HG03565 (cell line): ENCODE measurements around the gene TSPYL4.

Source experiments
- ATAC-seq: cut with Tn5 transposase; IDR thresholded peaks from one replicate; pipeline ENCODE4 v1.9.1; 2021; ENCODE audit warnings: mild to moderate bottlenecking, moderate library complexity; ENCODE audit not compliant: unreplicated experiment

Gene TSPYL4

DNA sequence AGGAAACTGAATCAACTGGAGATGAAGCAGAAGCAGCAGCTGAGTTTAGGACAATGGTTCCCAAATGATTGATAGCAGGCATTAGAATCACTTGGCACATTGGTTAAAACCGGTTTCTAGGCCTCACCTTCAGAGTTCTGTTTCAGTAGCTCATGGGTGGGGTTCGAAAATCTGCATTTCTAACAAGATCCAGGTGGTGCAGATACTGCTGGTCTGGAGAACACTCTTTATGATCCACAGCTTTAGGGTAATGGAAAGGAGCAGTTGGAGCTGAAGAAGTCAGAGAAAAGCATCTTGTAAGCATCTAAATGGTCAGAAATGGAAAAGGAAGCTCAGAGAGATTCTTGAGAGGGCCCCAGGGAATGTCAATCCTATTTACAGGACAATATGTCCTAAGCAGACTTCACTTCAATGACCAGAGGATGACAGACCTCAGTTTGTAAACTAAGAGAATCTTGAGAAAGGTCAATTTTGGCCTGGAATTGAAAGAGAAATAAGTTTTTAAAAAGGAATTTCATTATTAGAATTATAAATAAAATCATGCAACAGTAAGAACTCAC, 17.4 kb upstream of the TSPYL4 start:
- ATAC-seq = no peak

DNA sequence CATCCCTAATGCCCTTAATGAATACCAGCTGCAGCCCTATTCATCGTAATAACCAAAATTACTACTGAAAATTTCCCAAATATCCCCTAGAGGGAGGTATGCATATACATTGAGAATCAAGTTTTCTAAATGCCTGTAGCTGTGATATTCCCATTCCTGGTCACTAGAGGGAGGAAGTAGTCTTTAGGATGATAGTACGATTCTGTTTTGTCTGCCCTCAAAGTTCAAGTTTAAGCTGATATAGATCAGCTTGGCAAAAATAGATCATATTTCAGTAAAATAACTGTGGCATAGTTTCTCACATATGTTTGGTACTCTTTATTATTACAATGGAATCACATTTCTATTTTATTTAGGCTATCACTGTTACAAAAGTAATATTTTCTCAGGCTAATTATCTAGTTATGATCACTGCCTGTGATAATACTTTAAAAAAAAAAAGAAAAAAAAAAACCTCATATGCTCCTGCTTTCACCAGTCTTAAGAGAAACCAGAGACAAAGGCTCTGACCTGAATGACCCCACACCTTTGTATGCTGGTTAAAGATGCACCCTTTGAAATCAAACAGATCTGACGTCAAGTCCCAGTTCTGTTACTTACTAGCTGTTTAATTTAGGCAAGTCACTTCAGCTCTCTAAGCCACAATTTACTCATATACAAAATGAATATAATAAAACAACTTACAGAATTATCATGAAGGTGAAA, 14.9 kb upstream of the TSPYL4 start:
- ATAC-seq = peak; percentile 86

- peak; percentile 4 for ATAC-seq
Observed at GRCh38 chr6:116267836-116268588, 14.1 kb upstream of the TSPYL4 start.

GRCh38 chr6:116266803-116267202, 12.9 kb upstream of the TSPYL4 start:
- ATAC-seq = no peak

DNA sequence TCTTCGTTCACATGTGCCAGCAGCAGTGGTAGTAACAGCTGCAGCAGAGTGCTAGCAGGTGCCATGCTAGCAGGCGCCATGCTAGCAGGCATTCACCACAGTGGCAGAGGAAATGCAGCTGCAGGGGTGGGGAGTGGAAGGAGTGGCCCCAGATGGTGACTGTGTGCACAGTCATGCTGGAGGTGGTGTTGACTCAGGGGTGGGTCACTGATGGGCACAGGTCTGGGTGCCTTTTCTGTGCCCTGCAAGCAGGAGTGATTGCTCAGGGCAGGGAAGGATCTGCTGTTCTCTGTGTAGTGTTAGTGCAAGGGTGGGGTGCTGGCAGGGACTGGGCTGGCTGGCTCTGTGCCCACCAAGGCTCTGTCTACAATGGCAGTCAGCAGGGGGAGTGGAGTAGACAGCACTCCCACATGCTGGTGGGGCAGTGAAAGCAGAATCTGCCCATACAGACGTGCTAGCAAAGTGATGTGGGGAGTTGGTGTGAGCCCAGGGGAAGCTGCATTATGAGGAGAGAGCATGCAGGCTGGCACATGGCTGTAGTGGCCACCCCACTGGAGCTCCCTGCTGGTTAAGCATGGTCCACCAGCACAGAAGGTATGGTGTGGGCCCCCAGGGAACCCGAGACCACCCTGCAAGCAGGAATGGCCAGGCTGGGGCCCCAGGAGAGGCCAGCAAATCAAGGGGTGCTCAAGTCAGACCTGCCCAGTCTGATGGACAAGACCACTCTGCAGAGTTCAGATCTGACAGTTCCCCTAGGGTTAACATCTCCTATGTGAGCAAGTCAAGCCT, 11.4 kb upstream of the TSPYL4 start:
- ATAC-seq = no peak

DNA sequence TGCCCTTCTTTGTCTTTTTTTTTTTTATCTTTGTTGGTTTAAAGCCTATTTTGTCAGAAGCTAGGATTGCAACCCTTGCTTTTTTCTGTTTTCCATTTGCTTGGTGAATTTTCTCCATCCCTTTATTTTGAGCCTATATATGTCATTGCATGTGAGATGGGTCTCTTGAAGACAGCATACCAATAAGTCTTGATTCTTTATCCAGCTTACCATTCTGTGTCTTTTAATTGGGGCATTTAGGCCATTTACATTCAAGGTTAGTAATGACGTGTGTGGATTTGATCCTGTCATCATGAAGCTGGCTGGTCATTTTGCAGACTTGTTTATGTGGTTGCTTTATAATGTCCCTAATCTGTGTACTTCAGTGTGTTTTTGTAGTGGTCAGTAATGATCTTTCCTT, 9.5 kb upstream of the TSPYL4 start:
- ATAC-seq = no peak

- ATAC-seq = no peak
Observed at GRCh38 chr6:116258520-116258919, 4.6 kb upstream of the TSPYL4 start.

DNA sequence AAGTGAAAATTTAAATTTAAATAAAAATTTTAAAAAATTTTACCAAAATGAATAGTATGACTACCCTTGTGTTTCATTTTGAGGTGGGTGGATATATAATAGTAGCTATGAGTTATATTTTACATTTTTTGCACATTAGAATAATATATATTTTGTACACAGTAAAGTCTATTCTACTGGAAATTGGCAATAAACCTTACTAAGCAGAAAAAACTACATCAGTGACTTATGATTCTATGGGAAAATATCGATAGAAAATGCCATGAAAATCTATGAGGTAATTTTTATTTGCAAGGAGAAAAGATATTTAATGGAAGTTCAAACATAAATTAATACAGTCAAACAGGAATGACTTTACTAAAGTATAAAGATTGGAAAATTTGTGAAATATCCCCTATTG, 2.8 kb upstream of the TSPYL4 start:
- no peak for ATAC-seq

DNA sequence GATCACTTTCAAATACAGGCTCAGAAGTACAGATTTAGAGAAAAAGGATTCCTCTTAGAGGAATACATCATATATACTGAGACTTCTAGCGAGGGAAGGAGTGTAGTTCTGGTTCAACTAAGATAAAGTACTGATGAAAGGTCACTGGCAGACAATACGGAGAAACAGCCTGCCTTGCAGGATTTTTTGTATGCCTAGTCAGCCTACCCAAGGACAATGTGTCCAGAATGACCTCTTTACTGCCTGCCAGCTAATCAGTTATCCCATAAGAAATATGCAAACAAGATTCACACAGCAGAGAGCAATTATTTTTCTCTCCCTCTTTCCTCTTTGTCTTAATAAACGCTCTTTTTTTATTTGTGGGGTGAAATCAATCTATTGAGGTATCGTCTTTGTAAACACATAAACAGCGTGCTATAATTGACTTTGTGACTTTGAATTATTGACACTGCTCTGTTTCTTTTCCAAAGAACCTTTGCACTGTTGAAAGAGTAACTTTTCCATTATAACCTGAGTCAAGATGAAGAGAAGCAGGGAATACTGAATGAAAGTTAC, 1.4 kb upstream of the TSPYL4 start:
- no peak for ATAC-seq

GRCh38 chr6:116254297-116255056, 602 bp upstream of the TSPYL4 start:
- peak; percentile 23 for ATAC-seq

- ATAC-seq = no peak
Observed at GRCh38 chr6:116253188-116253504, 729 bp downstream of the TSPYL4 start.

DNA sequence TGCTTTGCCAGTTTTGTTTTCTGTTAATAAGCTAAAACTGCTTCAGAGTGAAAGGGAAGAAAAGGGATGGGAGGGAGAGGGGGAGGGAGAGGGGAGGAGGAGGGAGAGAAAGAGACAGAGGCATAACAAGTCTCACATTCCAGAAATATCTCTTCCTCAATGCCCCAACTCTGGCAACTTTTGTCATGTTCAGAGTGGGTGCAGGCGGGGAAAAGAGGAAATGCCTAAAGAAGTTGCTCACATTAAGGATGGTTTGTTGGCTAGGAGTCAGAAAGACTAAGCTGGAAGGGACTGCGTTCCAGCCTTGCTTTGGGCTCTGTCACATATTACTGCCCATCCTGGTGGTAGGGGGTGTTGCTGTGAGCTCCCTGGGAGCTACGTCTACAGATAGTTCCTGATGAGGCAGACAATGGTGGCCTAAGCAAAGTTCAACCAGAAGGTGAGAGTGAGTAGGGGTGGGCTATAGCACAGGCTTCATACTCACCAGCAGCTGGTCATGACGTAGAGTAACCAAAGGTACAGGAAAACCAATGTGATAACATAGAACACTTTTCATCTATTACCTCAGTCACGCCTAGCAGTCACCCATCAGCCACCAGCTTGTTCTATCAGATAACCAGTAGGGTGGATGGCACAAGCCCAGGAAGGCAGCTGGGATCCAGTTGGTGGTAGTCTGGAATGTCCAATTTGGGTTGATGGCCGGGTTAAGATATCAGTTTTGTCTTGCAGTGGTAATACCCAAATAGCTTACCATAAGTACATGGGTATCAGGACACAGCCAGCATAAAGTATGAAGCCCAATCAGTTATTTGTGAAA, 2.1 kb downstream of the TSPYL4 start:
- ATAC-seq = no peak

DNA sequence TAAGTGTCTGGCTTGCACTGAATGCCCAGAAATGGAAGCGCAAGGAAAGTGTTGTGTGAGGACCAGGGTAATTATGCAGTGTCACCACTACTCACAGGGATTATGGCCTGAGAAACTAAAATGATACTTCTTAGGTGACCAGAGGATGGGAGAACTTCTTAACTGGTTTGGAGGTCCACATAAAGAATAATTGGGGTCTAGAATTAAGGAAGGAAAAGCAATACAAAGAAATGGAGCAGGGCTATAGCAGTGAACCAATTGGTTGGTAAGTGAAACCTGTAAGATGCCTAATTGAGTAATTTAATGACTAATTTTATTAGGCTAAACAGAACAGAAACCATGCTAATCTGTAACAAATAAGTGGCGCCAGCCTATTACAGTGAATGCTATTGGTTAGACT, 5.3 kb downstream of the TSPYL4 start:
- ATAC-seq = no peak

DNA sequence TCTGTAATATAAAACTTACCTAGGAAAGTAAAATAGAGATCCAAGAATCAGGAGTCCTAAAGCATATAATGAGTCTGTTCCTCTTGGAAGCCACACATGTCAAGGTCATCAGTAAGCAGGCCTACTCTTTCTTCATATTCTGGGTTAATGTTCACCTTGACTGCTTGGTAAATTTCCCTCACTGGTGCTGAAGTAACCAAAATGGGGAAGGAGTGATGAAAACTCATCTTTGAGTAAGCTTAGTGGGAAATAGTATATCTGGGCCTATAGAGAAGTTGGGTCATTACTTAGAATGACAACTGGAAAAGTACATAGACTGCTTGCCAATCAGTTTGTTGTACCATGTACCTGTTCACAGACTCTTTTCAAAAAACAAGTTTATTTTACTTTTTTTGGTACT, 6.6 kb downstream of the TSPYL4 start:
- ATAC-seq = no peak

DNA sequence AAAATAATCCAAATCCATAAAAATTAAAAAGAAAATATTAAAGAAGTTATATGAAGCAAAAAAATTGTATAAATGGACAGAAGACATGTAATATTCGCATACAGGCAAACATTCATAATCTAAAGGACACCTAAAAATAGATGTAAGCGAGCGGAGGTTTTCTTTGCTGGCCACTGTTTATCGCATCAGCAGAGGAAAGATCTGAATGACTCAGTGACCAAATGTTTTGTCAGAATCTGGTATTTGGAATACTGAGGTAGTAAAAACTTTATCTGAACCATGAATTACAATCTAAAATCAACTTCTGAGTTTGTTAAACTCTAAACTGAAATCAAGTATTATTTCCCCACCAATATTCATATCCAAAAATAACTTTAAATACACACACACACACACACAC, 7.8 kb downstream of the TSPYL4 start:
- no peak for ATAC-seq

DNA sequence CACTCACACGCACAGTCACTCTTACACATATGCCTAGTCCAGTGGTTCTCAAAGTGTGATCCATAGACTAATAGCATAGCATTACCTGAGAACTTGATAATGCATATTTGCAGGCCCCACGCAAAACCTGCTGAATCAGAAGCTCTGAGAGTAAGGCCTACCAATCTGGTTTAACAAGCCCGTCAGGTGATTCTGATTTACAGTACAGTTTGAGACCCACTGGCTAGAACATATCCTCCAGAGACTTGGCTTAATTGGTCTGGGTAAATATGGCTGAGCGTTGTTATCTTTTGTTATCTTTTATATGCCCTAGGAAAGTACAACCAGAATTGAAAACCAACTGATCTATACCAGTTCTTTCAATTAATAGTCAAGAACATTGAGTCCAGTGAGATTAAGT, 9.6 kb downstream of the TSPYL4 start:
- no peak for ATAC-seq

DNA sequence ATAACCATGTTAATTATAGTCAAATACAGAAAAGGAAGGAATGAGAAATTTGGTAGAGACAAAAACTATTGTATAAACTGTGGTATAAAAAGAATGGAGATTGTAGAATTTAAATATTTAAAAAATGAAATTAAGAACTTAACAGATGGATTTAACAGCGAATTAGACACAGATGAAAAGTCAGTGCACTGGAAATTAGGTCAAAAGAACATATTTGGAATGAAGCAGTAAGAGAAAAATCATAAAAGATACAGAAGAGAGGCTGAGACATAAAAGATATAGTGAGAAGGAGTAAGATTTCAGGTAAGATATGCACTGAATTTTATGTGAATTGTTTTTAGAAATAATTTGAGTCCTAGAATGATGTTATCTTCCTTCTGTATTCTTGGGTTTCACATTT, 14.0 kb downstream of the TSPYL4 start:
- ATAC-seq = no peak

DNA sequence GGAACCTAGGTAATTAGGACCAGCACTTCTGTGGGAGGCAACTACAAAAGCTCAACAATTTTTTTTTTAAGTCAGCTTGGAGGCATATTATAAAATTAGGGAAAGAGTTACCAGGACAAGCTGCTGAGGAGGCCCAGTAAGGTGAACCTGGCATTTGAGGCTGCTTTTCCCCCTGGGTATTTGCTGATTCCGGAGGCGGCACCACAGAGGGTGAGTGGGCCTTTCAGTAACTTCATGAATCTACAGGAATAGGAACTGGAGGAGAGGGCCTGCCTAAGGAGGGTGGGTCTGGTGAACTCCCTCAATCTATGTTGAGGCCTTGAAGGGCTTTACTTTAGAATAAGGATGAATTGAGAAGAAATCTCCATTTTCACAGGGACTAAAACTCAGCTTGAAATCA, 14.6 kb downstream of the TSPYL4 start:
- ATAC-seq = no peak

DNA sequence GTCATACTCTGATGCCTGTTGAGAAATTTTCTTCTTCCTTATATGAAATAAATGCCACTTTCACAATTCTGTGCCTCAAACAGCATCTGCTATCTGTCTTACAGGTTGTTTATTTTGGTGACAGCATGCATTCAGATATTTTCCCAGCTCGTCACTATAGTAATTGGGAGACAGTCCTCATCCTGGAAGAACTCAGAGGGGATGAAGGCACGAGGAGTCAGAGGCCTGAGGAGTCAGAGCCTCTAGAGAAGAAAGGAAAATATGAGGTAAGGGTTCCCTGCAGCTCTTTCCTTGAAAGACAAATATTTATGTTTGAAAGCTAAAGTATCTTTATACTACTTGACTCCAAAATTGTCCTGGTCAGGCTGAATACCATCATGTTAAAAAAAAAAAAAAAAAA, 15.8 kb downstream of the TSPYL4 start:
- ATAC-seq = no peak

- no peak for ATAC-seq
Observed at GRCh38 chr6:116234689-116235088, 19.2 kb downstream of the TSPYL4 start.
